ENCODE results near the gene LMF1.

DNA sequence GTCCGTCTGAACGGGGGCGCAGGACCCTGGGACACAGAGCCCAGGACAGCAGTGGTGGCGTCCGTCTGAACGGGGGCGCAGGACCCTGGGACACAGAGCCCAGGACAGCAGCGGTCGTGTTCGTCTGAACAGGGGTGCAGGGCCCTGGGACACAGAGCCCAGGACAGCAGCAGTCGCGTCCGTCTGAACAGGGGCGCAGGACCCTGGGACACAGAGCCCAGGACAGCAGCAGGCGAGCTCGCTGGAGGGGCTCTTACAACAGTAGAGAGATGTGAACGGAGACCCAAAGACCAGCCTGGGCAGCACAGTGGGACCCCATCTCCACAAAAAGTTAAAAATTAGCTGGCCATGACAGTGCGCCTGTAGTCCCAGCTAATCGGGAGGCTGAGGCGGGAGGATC is 40.7 kb downstream of the LMF1 start:
- TF ChIP-seq, protein P1, sequence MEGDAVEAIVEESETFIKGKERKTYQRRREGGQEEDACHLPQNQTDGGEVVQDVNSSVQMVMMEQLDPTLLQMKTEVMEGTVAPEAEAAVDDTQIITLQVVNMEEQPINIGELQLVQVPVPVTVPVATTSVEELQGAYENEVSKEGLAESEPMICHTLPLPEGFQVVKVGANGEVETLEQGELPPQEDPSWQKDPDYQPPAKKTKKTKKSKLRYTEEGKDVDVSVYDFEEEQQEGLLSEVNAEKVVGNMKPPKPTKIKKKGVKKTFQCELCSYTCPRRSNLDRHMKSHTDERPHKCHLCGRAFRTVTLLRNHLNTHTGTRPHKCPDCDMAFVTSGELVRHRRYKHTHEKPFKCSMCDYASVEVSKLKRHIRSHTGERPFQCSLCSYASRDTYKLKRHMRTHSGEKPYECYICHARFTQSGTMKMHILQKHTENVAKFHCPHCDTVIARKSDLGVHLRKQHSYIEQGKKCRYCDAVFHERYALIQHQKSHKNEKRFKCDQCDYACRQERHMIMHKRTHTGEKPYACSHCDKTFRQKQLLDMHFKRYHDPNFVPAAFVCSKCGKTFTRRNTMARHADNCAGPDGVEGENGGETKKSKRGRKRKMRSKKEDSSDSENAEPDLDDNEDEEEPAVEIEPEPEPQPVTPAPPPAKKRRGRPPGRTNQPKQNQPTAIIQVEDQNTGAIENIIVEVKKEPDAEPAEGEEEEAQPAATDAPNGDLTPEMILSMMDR (IDR thresholded peaks at IDR 0.05; ENCODE audit: insufficient read depth, low read length, poor library complexity, severe bottlenecking) = no peak
- no peak for TF ChIP-seq EZH2phosphoT487 (conservative IDR thresholded peaks at IDR 0.05; ENCODE audit: low read length)

Measured in SU-DHL-6 (cell line).